ENCODE measurements around the gene LMO4. TPM values are rescaled to one million over a fixed set of nuclear protein-coding genes. Genes with fewer than 3 reads are reported as not detected.

LMO4 gene
- total RNA-seq, 1 donor from 2014 or later: 37.1 TPM

DNA sequence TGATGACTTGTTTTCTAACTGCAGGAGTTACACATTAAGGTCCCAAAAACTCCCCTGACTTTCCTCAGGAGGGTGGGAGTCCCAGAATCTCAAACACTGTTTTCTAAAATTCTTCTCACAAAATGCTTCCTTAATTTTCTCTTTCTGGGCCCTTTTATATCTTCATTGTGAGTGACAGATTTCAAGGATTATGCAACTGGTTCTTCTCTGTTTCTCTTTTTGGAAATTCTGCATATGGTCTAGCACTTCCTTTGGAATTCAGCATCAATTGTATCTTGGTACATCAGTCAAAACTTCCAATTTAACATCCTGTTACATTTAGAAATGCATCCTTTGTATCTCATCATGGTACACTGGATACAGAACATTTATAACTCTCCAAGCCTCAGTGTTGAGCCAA is 59.7 kb downstream of the LMO4 start:
- DNase-seq (no peak), ATAC-seq (ENCODE audit: low read depth) (no peak)
- ChIA-PET CTCF (no interaction called here), POLR2A (no interaction called here)
- H3K9me3 Mint-ChIP-seq: no peaks in the 10 kb centered on the region
- H3K27me3 Mint-ChIP-seq: no peaks in the 10 kb centered on the region
- TF ChIP-seq, protein P1, sequence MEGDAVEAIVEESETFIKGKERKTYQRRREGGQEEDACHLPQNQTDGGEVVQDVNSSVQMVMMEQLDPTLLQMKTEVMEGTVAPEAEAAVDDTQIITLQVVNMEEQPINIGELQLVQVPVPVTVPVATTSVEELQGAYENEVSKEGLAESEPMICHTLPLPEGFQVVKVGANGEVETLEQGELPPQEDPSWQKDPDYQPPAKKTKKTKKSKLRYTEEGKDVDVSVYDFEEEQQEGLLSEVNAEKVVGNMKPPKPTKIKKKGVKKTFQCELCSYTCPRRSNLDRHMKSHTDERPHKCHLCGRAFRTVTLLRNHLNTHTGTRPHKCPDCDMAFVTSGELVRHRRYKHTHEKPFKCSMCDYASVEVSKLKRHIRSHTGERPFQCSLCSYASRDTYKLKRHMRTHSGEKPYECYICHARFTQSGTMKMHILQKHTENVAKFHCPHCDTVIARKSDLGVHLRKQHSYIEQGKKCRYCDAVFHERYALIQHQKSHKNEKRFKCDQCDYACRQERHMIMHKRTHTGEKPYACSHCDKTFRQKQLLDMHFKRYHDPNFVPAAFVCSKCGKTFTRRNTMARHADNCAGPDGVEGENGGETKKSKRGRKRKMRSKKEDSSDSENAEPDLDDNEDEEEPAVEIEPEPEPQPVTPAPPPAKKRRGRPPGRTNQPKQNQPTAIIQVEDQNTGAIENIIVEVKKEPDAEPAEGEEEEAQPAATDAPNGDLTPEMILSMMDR (IDR thresholded peaks at IDR 0.05): no peak
- no peaks in the 10 kb centered on the region for H3K36me3 Mint-ChIP-seq (ENCODE audit: low read depth)
- peaks cover 9% of the 10 kb centered on the region for H3K4me1 Mint-ChIP-seq
- H3K4me3 Mint-ChIP-seq: no peak overlapping the region
- intact Hi-C loops (cut with micrococcal nuclease): loop anchor here (5.0 kb wide), 1 partner anchor 36 kb away; no protein-coding TSS in a partner anchor
- no peak overlapping the region for H3K27ac Mint-ChIP-seq

GRCh38 chr1:87389011-87389410 is 60.3 kb downstream of the LMO4 start:
- no peak for ATAC-seq (ENCODE audit: low read depth)
- no peaks in the 10 kb centered on the region for H3K36me3 Mint-ChIP-seq (ENCODE audit: low read depth)
- intact Hi-C loops (cut with micrococcal nuclease): loop anchor here (5.0 kb wide), 1 partner anchor 37 kb away; no protein-coding TSS in a partner anchor
- H3K4me1 Mint-ChIP-seq: peaks cover 15% of the 10 kb centered on the region
- CTCF ChIA-PET: no interaction called here
- no peak overlapping the region for H3K27ac Mint-ChIP-seq
- H3K4me3 Mint-ChIP-seq: no peak overlapping the region
- DNase-seq: no peak
- no peaks in the 10 kb centered on the region for H3K9me3 Mint-ChIP-seq
- POLR2A ChIA-PET: no interaction called here
- TF ChIP-seq, protein P1 (IDR thresholded peaks at IDR 0.05): no peak
- no peaks in the 10 kb centered on the region for H3K27me3 Mint-ChIP-seq

- H3K4me3 Mint-ChIP-seq: no peak overlapping the region
- H3K27ac Mint-ChIP-seq: no peak overlapping the region
- ATAC-seq (ENCODE audit: low read depth): no peak
- H3K4me1 Mint-ChIP-seq: peaks cover 20% of the 10 kb centered on the region
- intact Hi-C loops (cut with micrococcal nuclease): loop anchor here (5.0 kb wide), 1 partner anchor 37 kb away; no protein-coding TSS in a partner anchor
- no peaks in the 10 kb centered on the region for H3K36me3 Mint-ChIP-seq (ENCODE audit: low read depth)
- TF ChIP-seq, protein P1 (IDR thresholded peaks at IDR 0.05): no peak
- ChIA-PET CTCF (no interaction called here), POLR2A (no interaction called here)
- no peak for DNase-seq
- H3K27me3 Mint-ChIP-seq: no peaks in the 10 kb centered on the region
- H3K9me3 Mint-ChIP-seq: no peaks in the 10 kb centered on the region
These were observed 60.9 kb downstream of the LMO4 start for GRCh38 chr1:87389546-87389945.

GRCh38 chr1:87392248-87393192 is 63.8 kb downstream of the LMO4 start:
- CTCF ChIA-PET: no interaction called here
- H3K4me1 Mint-ChIP-seq: peaks cover 25% of the 10 kb centered on the region
- H3K27ac Mint-ChIP-seq: no peak overlapping the region

More at GRCh38 chr1:87392248-87393192, 63.8 kb downstream of the LMO4 start:
- Mint-ChIP-seq H3K36me3 (ENCODE audit: low read depth) (no peaks in the 10 kb centered on the region), H3K9me3 (no peaks in the 10 kb centered on the region), H3K27me3 (no peaks in the 10 kb centered on the region), H3K4me3 (no peak overlapping the region)
- TF ChIP-seq, protein P1 (IDR thresholded peaks at IDR 0.05): no peak
- intact Hi-C loops (cut with micrococcal nuclease): loop anchor here (5.0 kb wide), 1 partner anchor 55 kb away; no protein-coding TSS in a partner anchor
- no peak for ATAC-seq (ENCODE audit: low read depth)
- POLR2A ChIA-PET: no interaction called here
- no peak for DNase-seq
